ENCODE results near the gene ZNF410. TPM values are rescaled to one million over a fixed set of nuclear protein-coding genes. Genes with fewer than 3 reads are reported as not detected.

The ZNF410 gene
- total and polyA plus RNA-seq, 2 of the 8 experiments (the other 6 are each of a cell fraction or from before 2014, with no cell fraction given): 11.2 to 18.9 TPM

DNA sequence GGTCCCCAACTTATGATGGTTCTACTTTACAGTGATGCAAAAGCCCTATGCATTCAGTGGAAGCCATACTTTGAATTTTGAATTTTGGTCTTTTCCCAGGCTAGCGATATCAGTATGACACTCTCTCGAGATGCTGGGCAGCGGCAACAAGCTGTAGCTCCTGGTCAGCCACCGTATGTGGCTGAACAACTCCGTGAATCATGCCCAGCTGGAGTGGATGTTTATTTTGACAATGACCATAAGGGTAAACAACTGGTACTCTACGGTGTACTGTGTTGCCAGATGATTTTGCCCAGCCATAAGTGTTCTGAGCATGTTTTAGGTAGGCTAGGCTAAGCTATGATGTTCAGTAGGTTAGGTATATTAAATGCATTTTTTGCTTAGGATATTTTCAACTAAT lies 8.2 kb upstream of the ZNF410 start:
- Histone ChIP-seq H4K5ac (ENCODE audit: insufficient read length, low read depth, low read length) (no peak overlapping the region), H3K56ac (replicated peaks; ENCODE audit: insufficient read length, low read depth, low read length) (no peak overlapping the region), H2BK12ac (ENCODE audit: low read depth, low read length) (no peak overlapping the region), H3K4me2 (ENCODE audit: insufficient read depth in 1 of 2, low read depth in 2 of 2, low read length in 2 of 2) (no peak overlapping the region), H4K91ac (replicated peaks; ENCODE audit: insufficient read length, low read length) (no peak overlapping the region), H3K27me3 (replicated peaks in 1 of 4; ENCODE audit: control insufficient read depth in 3 of 4, extremely low read depth in 1 of 4, insufficient read depth in 3 of 4, low read length in 3 of 4) (no peaks in the 10 kb centered on the region), H3K23me2 (ENCODE audit: low read depth, low read length) (no peaks in the 10 kb centered on the region), H4K20me1 (replicated peaks in 1 of 2; ENCODE audit: control insufficient read depth in 1 of 2, insufficient read depth in 2 of 2, low read length in 2 of 2) (no peaks in the 10 kb centered on the region), H3K9me3 (ENCODE audit: insufficient read depth in 2 of 2, low read depth in 1 of 2, low read length in 1 of 2) (no peaks in the 10 kb centered on the region), H2BK20ac (ENCODE audit: low read length) (no peak overlapping the region), H3K79me2 (ENCODE audit: control insufficient read depth in 1 of 2, insufficient read depth in 2 of 2, low read length in 2 of 2) (no peaks in the 10 kb centered on the region), H3K36me3 (ENCODE audit: control insufficient read depth in 2 of 4, insufficient read depth in 4 of 4, low read length in 3 of 4) (peaks cover 0 to 4% (median 0%) of the 10 kb centered on the region in 4 experiments; a peak in 1 of 8 replicates), H2BK5ac (ENCODE audit: low read depth, low read length) (no peak overlapping the region), H2BK15ac (ENCODE audit: low read length) (no peak overlapping the region), H4K8ac (ENCODE audit: extremely low read depth, insufficient read depth, low read length) (no peak overlapping the region), H3K4me1 (replicated peaks in 1 of 4; ENCODE audit: control insufficient read depth in 3 of 4, insufficient read depth in 4 of 4, low read length in 3 of 4) (no peaks in the 10 kb centered on the region), H3K23ac (ENCODE audit: insufficient read length) (no peak overlapping the region), H2AK5ac (ENCODE audit: low read depth, low read length) (no peak overlapping the region), H3K4me3 (ENCODE audit: extremely low read depth in 1 of 4, insufficient read depth in 2 of 4, low read depth in 3 of 4, low read length in 4 of 4) (no peak overlapping the region), H3K79me1 (ENCODE audit: low read depth, low read length) (no peaks in the 10 kb centered on the region), H3K9ac (replicated peaks in 1 of 4; ENCODE audit: extremely low read depth in 1 of 4, low read depth in 3 of 4, low read length in 3 of 4) (no peak overlapping the region), H2AFZ (ENCODE audit: low read length) (no peak overlapping the region), H3K4ac (replicated peaks; ENCODE audit: insufficient read length, low read depth, low read length) (no peak overlapping the region), H2BK120ac (replicated peaks; ENCODE audit: low read depth, low read length) (no peak overlapping the region), H3K27ac (ENCODE audit: low read depth, low read length) (no peak overlapping the region), H3K18ac (ENCODE audit: extremely low read depth, low read length) (no peak overlapping the region), H3K14ac (ENCODE audit: insufficient read length) (no peak overlapping the region)
- no peak for FAIRE-seq
- DNase-seq (ENCODE audit: low read depth in 1 of 2, low spot score in 2 of 2): no peak
- 93% methylated on average over 6 of the region's 6 CpGs; no CpG with 5 or more reads in 1 of the 2 experiments for WGBS, 2 experiments (ENCODE audit: extremely low coverage in 1 of 2, insufficient coverage in 1 of 2, insufficient read length in 1 of 2, insufficient replicate concordance in 2 of 2, low coverage in 1 of 2, low lambda C conversion rate in 2 of 2, missing lambda C conversion rate in 1 of 2)
- ChIA-PET POLR2A (ENCODE audit: partially characterized antibody) (interaction anchor here (0.5 to 1.0 kb wide), 3 partner anchors 8 to 106 kb away, joined by 3 to 4 read pairs (median 3); partner anchors contain the start of gene ZNF410), CTCF (ENCODE audit: partially characterized antibody) (no interaction called here)
- no peak for TF ChIP-seq SIN3A (conservative IDR thresholded peaks at IDR 0.05 in 1 of 2, IDR thresholded peaks at IDR 0.05 in 1 of 2; ENCODE audit: low read depth in 1 of 2, low read length in 2 of 2)
- TF ChIP-seq, protein P1, sequence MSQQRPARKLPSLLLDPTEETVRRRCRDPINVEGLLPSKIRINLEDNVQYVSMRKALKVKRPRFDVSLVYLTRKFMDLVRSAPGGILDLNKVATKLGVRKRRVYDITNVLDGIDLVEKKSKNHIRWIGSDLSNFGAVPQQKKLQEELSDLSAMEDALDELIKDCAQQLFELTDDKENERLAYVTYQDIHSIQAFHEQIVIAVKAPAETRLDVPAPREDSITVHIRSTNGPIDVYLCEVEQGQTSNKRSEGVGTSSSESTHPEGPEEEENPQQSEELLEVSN (IDR thresholded peaks at IDR 0.05): no peak
- no peak for TF ChIP-seq BACH1 (IDR thresholded peaks at IDR 0.05; ENCODE audit: low read length)
- no peak for TF ChIP-seq BCL11A (IDR thresholded peaks at IDR 0.05; ENCODE audit: low read depth in 2 of 2, low read length in 2 of 2)

Measured in H1 (cell line).